ENCODE measurements around the gene C1orf115. TPM values are rescaled to one million over a fixed set of nuclear protein-coding genes. Genes with fewer than 3 reads are reported as not detected.
A peak's percentile ranks its signal among the peaks of the same experiment; 100 is the strongest.
"Not testable (repeated sequence)": the region's sequence is repeated elsewhere in the genome, so short reads cannot be mapped to it uniquely, and the experiment has no call there.

C1orf115 gene
- total RNA-seq, 1 donor from 2014 or later = 92.7 TPM

DNA sequence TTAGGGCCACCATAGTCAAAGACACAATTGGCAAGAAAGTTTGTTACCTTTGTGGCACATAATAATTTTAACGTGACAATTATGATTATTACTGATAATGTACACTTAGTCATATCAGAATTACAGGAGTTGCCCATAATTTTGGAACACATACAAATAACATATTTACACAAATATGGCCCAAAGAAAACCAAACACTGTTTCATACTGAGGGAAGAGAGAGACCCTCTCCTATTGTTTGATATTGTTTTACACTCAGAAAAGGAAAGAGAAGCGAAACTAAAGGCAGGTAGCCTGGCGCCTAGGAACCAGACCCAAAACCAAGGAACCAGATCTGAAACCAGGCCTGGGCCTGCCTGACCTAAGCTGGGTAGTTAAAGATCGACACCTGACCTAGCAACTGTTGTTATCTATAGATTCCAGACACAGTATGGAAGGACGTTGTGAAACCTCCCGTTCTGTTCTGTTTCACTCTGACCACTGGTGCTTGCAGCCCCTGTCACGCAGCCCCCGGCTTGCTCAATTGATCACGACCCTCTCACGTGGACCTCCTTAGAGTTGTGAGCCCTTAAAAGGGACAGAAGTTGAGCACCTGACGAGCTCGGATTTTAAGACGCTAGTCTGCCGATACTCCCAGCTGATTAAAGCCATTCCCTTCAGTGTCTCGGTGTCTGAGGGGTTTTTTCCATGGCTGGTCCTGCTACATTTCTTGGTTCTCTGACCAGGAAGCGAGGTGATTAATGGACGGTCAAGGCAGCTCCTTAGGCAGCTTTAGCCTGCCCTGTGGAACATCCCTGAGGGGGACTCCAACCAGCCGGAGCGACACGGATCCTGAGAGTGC lies 27.9 kb downstream of the C1orf115 start:
- no peak for DNase-seq (ENCODE audit: low read depth in 2 of 2)

- DNase-seq (ENCODE audit: low read depth in 2 of 2) = peak in 1 of 2 donors; percentile 50
Observed at GRCh38 chr1:220721266-220721665, 31.1 kb downstream of the C1orf115 start.

GRCh38 chr1:220726634-220727033 lies 36.5 kb downstream of the C1orf115 start:
- DNase-seq (ENCODE audit: low read depth in 2 of 2) = no peak

- DNase-seq (ENCODE audit: low read depth in 2 of 2) = no peak
Observed at GRCh38 chr1:220727519-220727918, 37.4 kb downstream of the C1orf115 start.

DNA sequence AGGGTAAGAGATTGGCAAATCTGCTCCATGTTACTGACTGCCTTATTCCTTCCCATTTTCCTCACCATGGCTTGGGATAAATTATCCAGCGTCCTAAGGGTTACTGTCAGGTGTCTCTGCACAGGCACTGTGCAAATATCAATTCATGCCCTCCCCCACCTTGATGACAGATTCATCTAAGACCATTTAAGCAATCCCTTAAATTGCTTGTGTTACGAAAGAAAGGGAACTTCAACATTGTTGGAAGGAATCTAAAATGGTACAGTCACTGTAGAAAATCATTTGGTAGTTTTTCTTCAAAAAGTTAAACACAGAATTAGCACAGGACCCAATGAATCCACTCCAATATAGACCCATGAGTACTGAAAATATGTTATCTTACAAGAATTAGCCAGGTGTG lies 40.3 kb downstream of the C1orf115 start:
- no peak for DNase-seq (ENCODE audit: low read depth in 2 of 2)

GRCh38 chr1:220732137-220732536 lies 42.0 kb downstream of the C1orf115 start:
- DNase-seq (ENCODE audit: low read depth in 2 of 2) = peak; percentile 53 to 78

DNA sequence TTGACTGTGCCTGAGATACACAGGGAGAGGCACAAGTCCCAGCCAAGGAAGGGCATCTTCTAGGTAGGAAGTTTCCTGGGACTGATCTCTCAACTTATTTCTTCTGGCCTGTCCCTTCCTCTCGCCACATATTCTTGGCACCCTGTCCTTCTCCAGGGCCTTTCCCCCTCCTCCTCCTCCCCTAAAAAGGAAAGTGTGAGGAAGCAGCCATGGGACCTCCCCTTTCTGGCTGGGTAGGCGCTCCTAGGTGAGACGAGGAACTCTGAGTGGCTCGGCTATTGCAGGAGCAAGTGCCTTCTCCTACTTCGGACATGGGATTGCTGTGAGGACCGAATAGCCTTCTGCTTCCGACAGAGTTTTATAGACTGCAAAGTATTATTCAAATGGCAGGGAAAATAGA lies 42.5 kb downstream of the C1orf115 start:
- no peak for DNase-seq (ENCODE audit: low read depth in 2 of 2)

DNA sequence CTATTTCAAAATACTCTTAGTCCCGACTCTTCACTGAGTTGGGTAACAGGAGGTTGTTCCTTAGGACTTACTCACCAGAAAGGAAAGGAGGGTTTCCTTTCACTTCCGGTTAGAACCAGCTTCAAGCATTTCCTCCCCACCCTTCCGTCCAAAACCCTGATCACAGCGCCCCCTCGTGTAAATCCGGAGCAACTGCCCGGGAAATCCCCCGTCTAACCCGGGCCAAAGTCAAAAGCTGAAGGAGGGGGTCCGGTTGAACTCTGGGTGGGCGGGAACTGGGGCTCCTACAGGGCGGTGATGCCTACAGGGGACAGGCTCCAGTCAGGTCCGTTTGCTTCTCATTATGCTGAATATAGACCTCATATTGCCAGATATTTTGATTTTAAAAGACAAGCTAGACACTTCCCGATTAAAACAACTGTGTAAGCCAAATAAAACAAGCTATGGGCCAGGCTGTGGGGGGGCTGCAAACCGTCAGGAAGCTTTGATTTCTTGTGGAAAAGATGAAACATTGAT lies 43.0 kb downstream of the C1orf115 start:
- peak; percentile 94 to 95 for DNase-seq (ENCODE audit: low read depth in 2 of 2)

DNA sequence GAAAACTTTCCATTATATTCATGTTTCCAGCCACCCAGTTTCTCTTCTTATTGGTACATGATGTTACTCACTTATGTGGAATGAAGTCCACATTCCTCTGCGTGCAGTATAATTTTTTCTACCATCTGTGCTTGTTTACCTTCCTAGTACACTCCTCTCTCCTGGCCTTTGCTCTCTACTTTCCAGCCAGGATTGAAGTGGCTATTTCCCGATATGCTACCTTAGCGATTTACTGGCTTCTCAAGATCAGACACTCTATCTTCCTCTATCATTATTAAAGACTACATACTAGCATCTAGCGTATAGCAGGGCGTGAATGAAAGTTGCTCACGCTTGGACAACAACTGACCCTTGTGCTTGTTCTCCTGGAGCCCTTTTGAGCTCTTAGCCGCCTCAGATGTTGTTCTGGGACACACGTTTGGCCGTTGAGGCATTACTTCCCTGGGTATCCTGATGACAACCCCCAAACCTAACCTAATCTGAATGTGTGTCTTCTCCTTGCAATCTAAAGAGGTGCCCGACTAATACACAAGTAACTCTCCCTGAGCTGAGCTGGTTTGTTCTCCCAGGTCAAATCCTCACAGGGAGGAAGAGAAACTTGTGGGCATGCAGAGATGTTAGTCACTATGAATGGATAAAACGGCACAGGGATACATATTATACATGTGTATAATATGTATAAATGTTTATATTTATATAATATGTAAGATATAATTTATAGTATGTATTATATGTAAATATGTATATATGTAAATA lies 44.6 kb downstream of the C1orf115 start:
- DNase-seq (ENCODE audit: low read depth in 2 of 2) = peak; percentile 72 to 84

DNA sequence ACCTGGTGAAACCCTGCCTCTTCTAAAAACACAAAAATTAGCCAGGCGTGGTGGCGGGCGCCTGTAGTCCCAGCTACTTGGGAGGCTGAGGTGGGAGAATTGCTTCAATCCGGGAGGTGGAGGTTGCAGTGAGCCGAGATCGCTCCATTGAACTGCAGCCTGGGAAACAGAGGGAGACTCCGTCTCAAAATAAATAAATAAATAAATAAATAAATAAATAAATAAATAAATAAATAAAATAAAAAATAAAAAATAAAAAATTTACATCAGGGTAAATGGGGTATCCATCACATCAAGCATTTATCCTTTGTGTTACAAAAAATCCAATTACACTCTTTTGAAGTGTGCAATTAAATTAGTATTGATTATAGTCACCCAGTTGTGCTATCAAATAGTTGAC lies 46.1 kb downstream of the C1orf115 start:
- DNase-seq (ENCODE audit: low read depth in 2 of 2) = not testable (repeated sequence)

GRCh38 chr1:220741349-220741748 lies 51.2 kb downstream of the C1orf115 start:
- no peak for DNase-seq (ENCODE audit: low read depth in 2 of 2)

DNA sequence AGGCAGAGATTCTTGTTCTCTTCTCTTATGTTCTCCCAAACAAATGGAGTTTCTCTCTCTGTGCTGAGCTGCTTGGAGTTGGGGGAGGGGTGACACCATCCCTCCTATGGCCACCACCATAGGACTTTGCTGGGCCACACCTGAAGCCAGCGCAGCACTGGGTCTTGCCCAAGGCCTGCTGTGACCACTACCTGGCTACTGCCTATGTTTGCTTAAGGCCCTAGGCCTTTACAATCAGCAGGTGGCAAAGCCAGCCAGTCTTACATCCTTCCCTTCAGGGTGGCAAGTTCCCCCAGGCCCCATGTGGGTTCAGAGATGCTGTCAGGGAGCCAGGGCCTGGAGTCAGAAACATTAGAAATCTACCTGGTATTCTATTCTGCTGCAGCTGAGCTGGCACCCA lies 51.7 kb downstream of the C1orf115 start:
- DNase-seq (ENCODE audit: low read depth in 2 of 2) = no peak

DNA sequence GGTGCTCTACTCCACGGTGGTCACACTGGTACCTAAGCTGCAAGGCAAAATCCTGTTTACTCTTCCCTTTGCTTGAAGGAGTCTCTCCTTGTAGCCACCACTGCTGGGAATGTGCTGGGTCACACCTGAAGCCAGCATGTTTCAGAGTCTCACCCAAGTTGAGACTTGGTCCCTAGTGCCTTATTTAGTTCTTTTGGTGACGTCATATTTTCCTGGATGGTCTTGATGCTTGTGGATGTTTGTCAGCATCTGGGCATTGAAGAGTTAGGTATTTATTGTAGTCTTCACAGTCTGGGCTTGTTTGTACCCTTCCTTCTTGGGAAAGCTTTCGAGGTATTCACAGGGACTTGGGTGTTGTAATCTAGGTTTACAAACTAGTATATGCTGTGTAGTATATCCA lies 52.4 kb downstream of the C1orf115 start:
- DNase-seq (ENCODE audit: low read depth in 2 of 2) = no peak

DNA sequence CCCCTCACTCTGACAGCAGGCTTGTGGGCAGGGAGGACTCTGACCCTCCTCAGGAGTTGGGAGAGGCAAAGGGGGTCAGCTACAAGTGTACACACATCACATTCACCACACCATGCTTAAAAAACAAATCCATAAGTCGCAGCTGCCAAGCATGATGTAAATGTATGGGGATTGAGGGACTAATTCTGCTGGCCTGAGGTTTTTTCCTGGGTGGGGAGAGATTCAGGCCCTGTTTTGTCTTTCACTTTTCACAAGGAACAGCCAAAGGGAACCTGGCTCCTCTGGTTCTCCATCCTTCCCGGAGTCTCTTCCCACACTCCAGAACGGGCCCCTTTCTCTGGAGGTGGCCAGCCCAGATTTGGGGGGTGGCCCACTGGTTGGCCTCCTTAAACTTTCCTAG lies 56.7 kb downstream of the C1orf115 start:
- DNase-seq (ENCODE audit: low read depth in 2 of 2) = no peak

DNA sequence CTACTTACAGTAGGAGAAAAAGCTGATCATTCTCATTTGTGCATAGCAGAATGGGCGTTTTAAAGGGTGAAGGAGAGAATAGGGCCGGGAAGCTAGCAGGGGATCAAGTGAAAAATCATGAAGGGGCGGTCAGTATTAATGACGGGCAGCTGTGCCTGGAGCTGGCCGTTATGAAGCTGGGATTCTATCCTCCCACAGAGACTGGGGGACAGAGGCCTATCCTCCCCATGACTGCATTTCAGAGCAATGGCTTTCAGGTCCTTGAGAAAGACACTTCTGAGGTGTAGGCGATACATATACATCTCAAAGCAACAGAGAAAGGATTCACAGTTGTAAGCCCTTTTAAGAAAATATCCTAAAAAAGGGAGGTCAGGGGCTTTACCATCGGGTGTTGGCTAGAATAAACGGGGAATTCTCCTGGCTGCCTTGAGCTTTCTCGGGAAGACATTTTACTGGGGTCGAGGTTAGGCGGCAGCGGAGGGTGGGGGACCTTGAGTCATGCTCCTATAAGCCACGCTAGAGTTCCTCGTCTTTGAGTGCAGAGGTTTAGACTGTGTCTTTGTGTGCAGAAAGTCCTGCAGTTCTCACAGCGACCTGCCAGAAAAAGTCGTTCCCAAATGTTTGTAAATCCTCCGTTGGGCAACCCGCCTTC lies 57.4 kb downstream of the C1orf115 start:
- no peak for DNase-seq (ENCODE audit: low read depth in 2 of 2)

DNA sequence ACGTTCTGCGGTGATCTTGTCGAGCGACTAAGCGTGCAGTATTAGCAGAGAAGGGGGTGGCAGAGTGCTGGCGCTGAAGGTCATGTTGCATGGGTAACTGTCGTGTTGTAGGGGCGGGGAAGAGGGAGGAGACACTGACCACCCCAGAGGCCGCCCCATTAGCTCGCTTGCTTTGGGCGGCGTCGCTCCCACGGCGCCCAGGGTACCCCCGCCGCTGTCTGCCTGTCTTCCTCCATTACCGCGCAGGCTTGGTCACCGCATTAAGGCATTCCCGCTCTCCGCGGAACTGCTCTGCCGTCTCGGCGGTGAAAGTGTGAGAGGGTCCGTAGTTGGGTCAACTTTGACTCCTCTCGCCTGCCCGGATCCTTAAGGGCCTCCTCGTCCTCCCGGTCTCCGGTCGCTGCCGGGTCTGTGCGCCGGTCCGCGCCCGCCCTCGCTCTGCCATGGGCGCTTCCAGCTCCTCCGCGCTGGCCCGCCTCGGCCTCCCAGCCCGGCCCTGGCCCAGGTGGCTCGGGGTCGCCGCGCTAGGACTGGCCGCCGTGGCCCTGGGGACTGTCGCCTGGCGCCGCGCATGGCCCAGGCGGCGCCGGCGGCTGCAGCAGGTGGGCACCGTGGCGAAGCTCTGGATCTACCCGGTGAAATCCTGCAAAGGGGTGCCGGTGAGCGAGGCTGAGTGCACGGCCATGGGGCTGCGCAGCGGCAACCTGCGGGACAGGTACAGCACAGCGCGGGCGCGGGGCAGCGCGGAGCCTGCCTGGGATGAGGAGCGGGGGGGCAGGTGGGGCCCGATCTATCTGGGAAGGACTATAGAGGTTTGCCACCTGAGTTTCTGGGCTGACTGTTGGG lies 58.1 kb downstream of the C1orf115 start, which contains the start of gene MTARC2:
MTARC2 (plus strand) TSS at position 234 of the 846 bp plus-strand sequence; CDS start at position 444, 210 bp downstream.
- peak; percentile 83 for DNase-seq (ENCODE audit: low read depth in 2 of 2)

Other genes with a start within 250 kb of the C1orf115 start
- 0.65 and 2.2 TPM in 2 replicates for gene MARK1, start 162.2 kb upstream of the C1orf115 start, total RNA-seq
- 8.5 and 16.5 TPM in 2 replicates for gene MTARC2, start 58.0 kb downstream of the C1orf115 start, total RNA-seq
- gene MTARC1, start 96.5 kb downstream of the C1orf115 start, total RNA-seq = 0.99 and 2.2 TPM in 2 replicates
- gene HLX, start 189.1 kb downstream of the C1orf115 start, total RNA-seq = 1.4 and 5.9 TPM in 2 replicates

All from lung microvascular endothelial cell (primary cell).